Measurements from ENCODE around the gene SLC16A6. TPM values are rescaled to one million over a fixed set of nuclear protein-coding genes. Genes with fewer than 3 reads are reported as not detected.
"Not testable (repeated sequence)": the region's sequence is repeated elsewhere in the genome, so short reads cannot be mapped to it uniquely, and the experiment has no call there.

The SLC16A6 gene
- polyA plus RNA-seq, 1 donor (not counting 4 experiments of a cell fraction or from before 2014, with no cell fraction given), result 0.14 TPM

- not testable (repeated sequence) for H3K9ac ChIP-seq (ENCODE audit: control insufficient read depth, extremely low read depth, insufficient read depth, low read length); H2AFZ ChIP-seq (ENCODE audit: control insufficient read depth, low read length)
Observed at GRCh38 chr17:68219429-68219828, 71.5 kb downstream of the SLC16A6 start.

More at GRCh38 chr17:68219429-68219828, 71.5 kb downstream of the SLC16A6 start:
- H4K20me1 ChIP-seq (ENCODE audit: control insufficient read depth, extremely low read depth, insufficient read depth, low read length); FAIRE-seq; H3K4me2 ChIP-seq (ENCODE audit: control insufficient read depth, extremely low read depth, insufficient read depth, low read depth, low read length); H3K27ac ChIP-seq (ENCODE audit: control insufficient read depth, insufficient read depth, low read length); H3K27me3 ChIP-seq (ENCODE audit: control insufficient read depth, extremely low read depth, insufficient read depth, low read length); dilution Hi-C loops (cut with MboI; ENCODE audit: extremely low pct_ligation_motif_present, low sequenced_read_pairs); H3K79me2 ChIP-seq (ENCODE audit: control insufficient read depth, insufficient read depth, low read length); H3K9me1 ChIP-seq (ENCODE audit: control insufficient read depth, extremely low read depth, insufficient read depth, low read length); H3K4me3 ChIP-seq (ENCODE audit: control insufficient read depth in 2 of 3, extremely low read depth in 1 of 3, insufficient read depth in 2 of 3, low read depth in 1 of 3, low read length in 3 of 3); H3K9me3 ChIP-seq (ENCODE audit: control insufficient read depth, low read depth, low read length); DNase-seq (ENCODE audit: low read depth, low spot score); H3K4me1 ChIP-seq (ENCODE audit: control insufficient read depth, extremely low read depth, insufficient read depth, low read length); H3K36me3 ChIP-seq (ENCODE audit: control insufficient read depth in 2 of 2, extremely low read depth in 1 of 2, insufficient read depth in 2 of 2, low read length in 2 of 2): not testable (repeated sequence)

Other genes starting within 250 kb of the SLC16A6 start
- gene AMZ2, start 43.1 kb downstream of the SLC16A6 start, polyA plus RNA-seq, result 80.8 to 123 TPM (median 89.6 TPM) in 3 replicates
- gene ARSG, start 368 bp upstream of the SLC16A6 start, polyA plus RNA-seq, result 0.41 to 0.51 TPM (median 0.45 TPM) in 3 replicates
- gene WIPI1, start 166.4 kb upstream of the SLC16A6 start, polyA plus RNA-seq, result 49.4 to 70.8 TPM (median 62.3 TPM) in 3 replicates
- gene PRKAR1A, start 221.3 kb upstream of the SLC16A6 start, polyA plus RNA-seq, result 149 to 212 TPM (median 176 TPM) in 3 replicates

Data from keratinocyte (primary cell).